Measurements from ENCODE around the gene LONP1. TPM values are rescaled to one million over a fixed set of nuclear protein-coding genes. Genes with fewer than 3 reads are reported as not detected.

LONP1 gene
- polyA plus RNA-seq, 3 donors from 2014 or later, result 8.4 to 24.2 (median 11.3) TPM

GRCh38 chr19:5673752-5674151 lies 46.2 kb downstream of the LONP1 start:
- Mint-ChIP-seq H3K4me1 (no peaks in the 10 kb centered on the region), H3K4me3 (no peak overlapping the region), H3K36me3 (peaks cover 0 to 9% (median 9%) of the 10 kb centered on the region in 3 donors), H3K27me3 (ENCODE audit: low read depth in 3 of 3) (peaks cover 1 to 4% (median 2%) of the 10 kb centered on the region in 3 donors), H3K9me3 (no peaks in the 10 kb centered on the region), H3K27ac (no peak overlapping the region)
- no peak for DNase-seq

DNA sequence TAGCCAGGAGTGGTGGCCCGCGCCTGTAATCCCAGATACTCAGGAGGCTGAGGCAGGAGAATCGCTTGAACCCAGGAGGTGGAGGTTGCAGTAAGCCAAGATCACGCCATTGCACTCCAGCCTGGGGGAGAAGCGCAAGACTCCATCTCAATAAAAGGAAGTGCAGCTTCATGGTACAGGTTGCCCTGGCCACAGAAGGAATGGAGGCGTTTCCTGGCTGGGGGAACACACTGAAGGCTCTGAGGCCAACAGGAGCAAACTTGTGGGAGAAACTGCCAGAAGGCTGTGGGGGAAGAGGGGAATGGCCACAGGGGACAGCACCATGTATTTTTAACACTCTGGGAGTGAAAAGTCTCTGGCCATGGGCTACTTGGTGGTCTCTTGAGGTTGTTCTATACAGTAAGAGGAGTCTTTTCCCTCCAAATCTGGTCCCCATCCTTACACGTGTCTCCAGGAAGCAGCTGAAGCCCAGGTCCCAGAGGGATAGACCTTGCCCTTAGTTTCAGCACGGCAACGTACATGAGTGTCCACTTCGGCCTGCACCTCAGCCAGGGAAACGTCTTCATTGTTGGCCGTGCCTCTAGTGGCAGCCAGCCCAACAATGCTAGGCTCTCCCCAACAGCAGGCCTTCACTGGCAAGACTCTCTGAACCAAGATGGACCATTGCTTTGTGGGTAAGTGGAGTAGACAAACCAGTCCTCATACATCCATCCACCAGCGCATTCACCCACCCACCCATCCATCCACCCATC lies 47.1 kb downstream of the LONP1 start:
- peaks cover 3 to 13% (median 9%) of the 10 kb centered on the region in 3 donors for H3K36me3 Mint-ChIP-seq
- H3K4me1 Mint-ChIP-seq, result no peaks in the 10 kb centered on the region
- H3K27ac Mint-ChIP-seq, result peak overlapping the region in 1 of 6 donors; percentile 17
- peaks cover 2 to 4% (median 2%) of the 10 kb centered on the region in 3 donors for H3K27me3 Mint-ChIP-seq (ENCODE audit: low read depth in 3 of 3)
- H3K4me3 Mint-ChIP-seq, result no peak overlapping the region
- H3K9me3 Mint-ChIP-seq, result no peaks in the 10 kb centered on the region
- no peak for DNase-seq

DNA sequence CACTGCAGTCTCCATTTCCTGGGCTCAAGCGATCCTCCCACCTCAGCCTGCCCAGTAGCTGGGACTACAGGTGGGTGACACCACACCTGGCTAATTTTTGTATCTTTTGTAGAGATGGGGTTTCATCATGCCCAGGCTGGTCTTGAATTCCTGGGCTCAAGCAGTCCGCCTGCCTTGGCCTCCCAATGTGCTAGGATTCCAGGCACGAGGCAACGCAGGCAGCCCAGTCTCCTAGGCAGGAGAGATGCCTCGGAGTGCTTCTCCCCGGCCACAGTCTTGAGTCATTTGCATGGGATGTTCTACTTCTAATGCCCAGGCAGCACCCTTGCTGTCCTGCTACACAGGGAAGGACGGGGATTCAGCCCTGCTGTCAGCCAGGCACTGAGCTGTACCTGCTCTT lies 48.3 kb downstream of the LONP1 start:
- Mint-ChIP-seq H3K9me3 (no peaks in the 10 kb centered on the region), H3K4me1 (no peaks in the 10 kb centered on the region), H3K27me3 (ENCODE audit: low read depth in 3 of 3) (peaks cover 2 to 4% (median 2%) of the 10 kb centered on the region in 3 donors), H3K4me3 (no peak overlapping the region), H3K27ac (peak overlapping the region in 1 of 6 donors; percentile 17), H3K36me3 (peaks cover 3 to 16% (median 9%) of the 10 kb centered on the region in 3 donors)
- DNase-seq, result no peak

- peaks cover 9 to 37% (median 10%) of the 10 kb centered on the region in 3 donors for H3K36me3 Mint-ChIP-seq
- H3K4me1 Mint-ChIP-seq, result peaks cover 0 to 6% of the 10 kb centered on the region in 2 donors
- H3K27me3 Mint-ChIP-seq (ENCODE audit: low read depth in 3 of 3), result peaks cover 2 to 4% (median 2%) of the 10 kb centered on the region in 3 donors
- DNase-seq, result no peak
- H3K9me3 Mint-ChIP-seq, result no peaks in the 10 kb centered on the region
- no peak overlapping the region for H3K4me3 Mint-ChIP-seq
- peak overlapping the region in 1 of 6 donors; percentile 29 for H3K27ac Mint-ChIP-seq
Observed at GRCh38 chr19:5669212-5669611, 50.7 kb downstream of the LONP1 start.

GRCh38 chr19:5667751-5668271 lies 52.1 kb downstream of the LONP1 start:
- no peaks in the 10 kb centered on the region for H3K9me3 Mint-ChIP-seq
- H3K27me3 Mint-ChIP-seq (ENCODE audit: low read depth in 3 of 3), result peaks cover 0 to 4% (median 2%) of the 10 kb centered on the region in 3 donors
- no peak overlapping the region for H3K4me3 Mint-ChIP-seq
- peaks cover 3 to 38% (median 13%) of the 10 kb centered on the region in 3 donors for H3K36me3 Mint-ChIP-seq
- peaks cover 0 to 6% of the 10 kb centered on the region in 2 donors for H3K4me1 Mint-ChIP-seq
- H3K27ac Mint-ChIP-seq, result no peak overlapping the region
- DNase-seq, result no peak

DNA sequence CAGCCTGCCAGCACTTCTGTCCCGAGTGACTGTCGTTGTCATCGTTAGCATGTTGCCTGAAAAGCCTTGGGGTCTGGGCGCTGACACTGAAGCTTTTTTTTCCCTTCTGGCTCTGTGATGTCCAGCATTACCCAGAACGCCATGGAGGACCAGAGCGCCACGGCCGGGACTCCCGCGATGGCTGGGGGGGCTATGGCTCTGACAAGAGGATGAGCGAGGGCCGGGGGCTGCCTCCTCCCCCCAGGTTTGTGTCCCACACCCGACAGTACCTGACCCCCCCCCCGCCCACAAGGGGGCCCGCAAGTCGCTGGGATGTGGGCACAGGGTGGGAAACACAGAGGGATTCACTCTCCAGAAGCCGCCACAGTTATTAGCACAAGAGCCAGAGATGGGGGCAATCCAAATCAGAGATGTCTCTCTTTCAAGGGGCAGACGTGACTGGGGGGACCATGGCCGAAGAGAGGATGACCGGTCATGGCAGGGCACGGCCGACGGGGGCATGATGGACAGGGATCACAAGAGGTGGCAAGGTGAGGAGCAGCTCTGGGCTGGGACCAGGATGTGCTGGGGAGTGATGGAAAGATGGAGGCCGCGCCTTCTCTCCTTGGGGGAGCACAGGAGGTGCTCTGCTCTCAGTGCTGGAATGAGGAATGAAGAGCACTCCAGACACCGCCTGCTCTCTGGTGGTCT lies 52.9 kb downstream of the LONP1 start:
- DNase-seq, result no peak
- peaks cover 0 to 6% of the 10 kb centered on the region in 2 donors for H3K4me1 Mint-ChIP-seq
- H3K4me3 Mint-ChIP-seq, result no peak overlapping the region
- H3K36me3 Mint-ChIP-seq, result peaks cover 3 to 38% (median 13%) of the 10 kb centered on the region in 3 donors
- H3K9me3 Mint-ChIP-seq, result no peaks in the 10 kb centered on the region
- peak overlapping the region in 1 of 6 donors; percentile 34 for H3K27ac Mint-ChIP-seq
- peaks cover 0 to 2% (median 0%) of the 10 kb centered on the region in 3 donors for H3K27me3 Mint-ChIP-seq (ENCODE audit: low read depth in 3 of 3)

- peaks cover 3 to 42% (median 13%) of the 10 kb centered on the region in 3 donors for H3K36me3 Mint-ChIP-seq
- no peak for DNase-seq
- peak overlapping the region in 3 of 6 donors; percentile 40 to 64 (median 51) for H3K27ac Mint-ChIP-seq
- peaks cover 0 to 6% of the 10 kb centered on the region in 2 donors for H3K4me1 Mint-ChIP-seq
- H3K4me3 Mint-ChIP-seq, result no peak overlapping the region
- H3K9me3 Mint-ChIP-seq, result no peaks in the 10 kb centered on the region
- H3K27me3 Mint-ChIP-seq (ENCODE audit: low read depth in 3 of 3), result peaks cover 2 to 3% (median 2%) of the 10 kb centered on the region in 3 donors
Observed at GRCh38 chr19:5665781-5666513, 54.0 kb downstream of the LONP1 start.

- peaks cover 7 to 42% (median 13%) of the 10 kb centered on the region in 3 donors for H3K36me3 Mint-ChIP-seq
- H3K4me1 Mint-ChIP-seq, result peaks cover 0 to 6% of the 10 kb centered on the region in 2 donors
- H3K9me3 Mint-ChIP-seq, result no peaks in the 10 kb centered on the region
- DNase-seq, result no peak
- peak overlapping the region in 1 of 6 donors; percentile 11 for H3K27ac Mint-ChIP-seq
- H3K4me3 Mint-ChIP-seq, result no peak overlapping the region
- peaks cover 2 to 3% (median 2%) of the 10 kb centered on the region in 3 donors for H3K27me3 Mint-ChIP-seq (ENCODE audit: low read depth in 3 of 3)
Observed at GRCh38 chr19:5664515-5664914, 55.4 kb downstream of the LONP1 start.

GRCh38 chr19:5663904-5664303 lies 56.0 kb downstream of the LONP1 start:
- no peak for DNase-seq
- H3K4me1 Mint-ChIP-seq, result peaks cover 0 to 6% of the 10 kb centered on the region in 2 donors
- H3K27me3 Mint-ChIP-seq (ENCODE audit: low read depth in 3 of 3), result peaks cover 2 to 3% (median 2%) of the 10 kb centered on the region in 3 donors
- peaks cover 7 to 39% (median 13%) of the 10 kb centered on the region in 3 donors for H3K36me3 Mint-ChIP-seq
- H3K9me3 Mint-ChIP-seq, result no peaks in the 10 kb centered on the region
- H3K4me3 Mint-ChIP-seq, result no peak overlapping the region
- no peak overlapping the region for H3K27ac Mint-ChIP-seq

DNA sequence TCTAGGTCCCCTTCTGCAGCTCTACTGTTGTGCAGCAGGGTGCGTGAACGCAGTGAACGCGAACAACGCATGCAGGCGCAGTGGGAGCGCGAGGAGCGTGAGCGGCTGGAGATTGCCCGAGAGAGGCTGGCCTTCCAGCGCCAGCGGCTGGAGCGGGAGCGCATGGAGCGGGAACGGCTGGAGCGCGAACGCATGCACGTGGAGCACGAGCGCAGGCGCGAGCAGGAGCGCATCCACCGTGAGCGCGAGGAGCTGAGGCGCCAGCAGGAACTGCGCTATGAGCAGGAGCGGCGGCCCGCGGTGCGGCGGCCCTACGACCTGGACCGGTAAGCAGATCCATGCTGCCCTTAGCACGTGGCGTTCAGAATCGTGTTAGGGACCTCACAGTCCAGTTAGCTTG lies 58.5 kb downstream of the LONP1 start:
- peaks cover 12 to 41% (median 13%) of the 10 kb centered on the region in 3 donors for H3K36me3 Mint-ChIP-seq
- peaks cover 0 to 3% (median 2%) of the 10 kb centered on the region in 3 donors for H3K27me3 Mint-ChIP-seq (ENCODE audit: low read depth in 3 of 3)
- H3K4me3 Mint-ChIP-seq, result no peak overlapping the region
- peaks cover 0 to 6% of the 10 kb centered on the region in 2 donors for H3K4me1 Mint-ChIP-seq
- no peaks in the 10 kb centered on the region for H3K9me3 Mint-ChIP-seq
- no peak overlapping the region for H3K27ac Mint-ChIP-seq
- DNase-seq, result no peak

GRCh38 chr19:5655412-5655811 lies 64.5 kb downstream of the LONP1 start:
- H3K27ac Mint-ChIP-seq, result no peak overlapping the region

DNA sequence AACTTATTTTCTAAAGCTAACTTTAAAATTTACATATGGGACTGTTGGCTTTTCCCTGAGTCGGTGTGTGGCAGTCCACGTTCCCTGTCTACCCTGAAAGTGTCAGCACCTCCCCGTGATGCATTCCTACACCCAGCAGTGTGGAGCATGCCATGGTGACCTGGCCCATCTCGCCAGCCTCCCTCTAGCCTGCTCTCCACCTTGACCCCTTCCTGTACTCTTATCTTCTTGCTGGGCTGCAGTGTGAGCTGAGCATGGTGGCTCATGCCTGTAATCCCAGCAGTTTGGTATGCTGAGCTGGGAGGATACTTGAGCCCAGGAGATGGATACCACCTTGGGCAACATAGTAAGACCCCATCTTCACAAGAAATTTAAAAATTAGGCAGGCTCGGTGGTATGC lies 65.0 kb downstream of the LONP1 start:
- Mint-ChIP-seq H3K4me3 (no peak overlapping the region), H3K4me1 (no peaks in the 10 kb centered on the region), H3K27me3 (ENCODE audit: low read depth in 3 of 3) (peaks cover 0 to 4% (median 0%) of the 10 kb centered on the region in 3 donors), H3K27ac (no peak overlapping the region), H3K36me3 (peaks cover 25 to 50% (median 30%) of the 10 kb centered on the region in 3 donors), H3K9me3 (no peaks in the 10 kb centered on the region)
- DNase-seq, result no peak

More at GRCh38 chr19:5655412-5655811, 64.5 kb downstream of the LONP1 start:
- Mint-ChIP-seq H3K4me3 (no peak overlapping the region), H3K27me3 (ENCODE audit: low read depth in 3 of 3) (peaks cover 0 to 3% (median 0%) of the 10 kb centered on the region in 3 donors), H3K9me3 (no peaks in the 10 kb centered on the region), H3K36me3 (peaks cover 25 to 48% (median 27%) of the 10 kb centered on the region in 3 donors), H3K4me1 (no peaks in the 10 kb centered on the region)
- no peak for DNase-seq

GRCh38 chr19:5652261-5652660 lies 67.7 kb downstream of the LONP1 start:
- H3K27ac Mint-ChIP-seq, result no peak overlapping the region
- no peaks in the 10 kb centered on the region for H3K9me3 Mint-ChIP-seq
- peaks cover 21 to 54% (median 37%) of the 10 kb centered on the region in 3 donors for H3K36me3 Mint-ChIP-seq
- no peak for DNase-seq
- peaks cover 0 to 6% (median 0%) of the 10 kb centered on the region in 3 donors for H3K27me3 Mint-ChIP-seq (ENCODE audit: low read depth in 3 of 3)
- H3K4me1 Mint-ChIP-seq, result peaks cover 0 to 1% of the 10 kb centered on the region in 2 donors
- no peak overlapping the region for H3K4me3 Mint-ChIP-seq

Measured in immature natural killer cell (primary cell).